ENCODE results near the gene COL19A1. TPM values are rescaled to one million over a fixed set of nuclear protein-coding genes. Genes with fewer than 3 reads are reported as not detected.
A peak's percentile ranks its signal among the peaks of the same experiment; 100 is the strongest.

The COL19A1 gene
- total RNA-seq, 2 donors from 2014 or later = 1.4 to 1.5 TPM

GRCh38 chr6:70236343-70236742 lies 370.0 kb downstream of the COL19A1 start:
- Mint-ChIP-seq H3K9me3 (no peaks in the 10 kb centered on the region), H3K27me3 (ENCODE audit: insufficient read depth) (no peaks in the 10 kb centered on the region), H3K36me3 (ENCODE audit: low read depth) (no peaks in the 10 kb centered on the region), H3K4me3 (no peak overlapping the region), H3K4me1 (no peaks in the 10 kb centered on the region), H3K27ac (no peak overlapping the region)
- TF ChIP-seq CTCF (conservative IDR thresholded peaks at IDR 0.05) = no peak
- 85 to 100% methylated on average over 1 to 3 of the region's 3 CpGs for WGBS, 2 experiments (ENCODE audit: insufficient coverage in 1 of 2, insufficient read length in 1 of 2)
- Histone ChIP-seq H3K4me3 (ENCODE audit: low read length) (no peak overlapping the region), H3K4me1 (ENCODE audit: control insufficient read depth, insufficient read depth, low read length) (no peaks in the 10 kb centered on the region), H3K9ac (ENCODE audit: extremely low read depth, low read length, poor library complexity, severe bottlenecking) (no peak overlapping the region), H3K27ac (ENCODE audit: low read depth, low read length) (no peak overlapping the region), H3K27me3 (ENCODE audit: control insufficient read depth, insufficient read depth, low read length, poor library complexity, severe bottlenecking) (no peaks in the 10 kb centered on the region), H3K36me3 (ENCODE audit: control insufficient read depth, insufficient read depth, low read length) (no peaks in the 10 kb centered on the region), H3K9me3 (ENCODE audit: control insufficient read depth, low read length) (no peaks in the 10 kb centered on the region)
- no peak for DNase-seq

- Histone ChIP-seq H3K9me3 (ENCODE audit: control insufficient read depth, low read length) (no peaks in the 10 kb centered on the region), H3K36me3 (ENCODE audit: control insufficient read depth, insufficient read depth, low read length) (no peaks in the 10 kb centered on the region), H3K9ac (ENCODE audit: extremely low read depth, low read length, poor library complexity, severe bottlenecking) (no peak overlapping the region), H3K4me3 (ENCODE audit: low read length) (no peak overlapping the region), H3K27me3 (ENCODE audit: control insufficient read depth, insufficient read depth, low read length, poor library complexity, severe bottlenecking) (no peaks in the 10 kb centered on the region), H3K4me1 (ENCODE audit: control insufficient read depth, insufficient read depth, low read length) (no peaks in the 10 kb centered on the region), H3K27ac (ENCODE audit: low read depth, low read length) (no peak overlapping the region)
- Mint-ChIP-seq H3K9me3 (no peaks in the 10 kb centered on the region), H3K4me1 (peaks cover 9% of the 10 kb centered on the region), H3K27me3 (ENCODE audit: insufficient read depth) (no peaks in the 10 kb centered on the region), H3K36me3 (ENCODE audit: low read depth) (no peaks in the 10 kb centered on the region), H3K4me3 (no peak overlapping the region), H3K27ac (no peak overlapping the region)
- TF ChIP-seq CTCF (conservative IDR thresholded peaks at IDR 0.05) = no peak
- no peak for DNase-seq
- 93 to 95% methylated on average over 3 of the region's 3 CpGs for WGBS, 2 experiments (ENCODE audit: insufficient coverage in 1 of 2, insufficient read length in 1 of 2)
These were observed 374.7 kb downstream of the COL19A1 start for GRCh38 chr6:70241031-70241430.

GRCh38 chr6:70241991-70242420 lies 375.6 kb downstream of the COL19A1 start:
- no peaks in the 10 kb centered on the region for H3K27me3 ChIP-seq (ENCODE audit: control insufficient read depth, insufficient read depth, low read length, poor library complexity, severe bottlenecking)
- Mint-ChIP-seq H3K4me1 (peaks cover 9% of the 10 kb centered on the region), H3K27me3 (ENCODE audit: insufficient read depth) (no peaks in the 10 kb centered on the region), H3K27ac (peak overlapping the region; percentile 49), H3K9me3 (no peaks in the 10 kb centered on the region), H3K36me3 (ENCODE audit: low read depth) (no peaks in the 10 kb centered on the region), H3K4me3 (no peak overlapping the region)
- no peak for TF ChIP-seq CTCF (conservative IDR thresholded peaks at IDR 0.05)
- 91 to 97% methylated on average over 4 to 7 of the region's 7 CpGs for WGBS, 2 experiments (ENCODE audit: insufficient coverage in 1 of 2, insufficient read length in 1 of 2)
- H3K9ac ChIP-seq (ENCODE audit: extremely low read depth, low read length, poor library complexity, severe bottlenecking) = no peak overlapping the region
- DNase-seq = no peak
- H3K4me3 ChIP-seq (ENCODE audit: low read length) = no peak overlapping the region
- no peak overlapping the region for H3K27ac ChIP-seq (ENCODE audit: low read depth, low read length)
- H3K4me1 ChIP-seq (ENCODE audit: control insufficient read depth, insufficient read depth, low read length) = no peaks in the 10 kb centered on the region
- H3K36me3 ChIP-seq (ENCODE audit: control insufficient read depth, insufficient read depth, low read length) = no peaks in the 10 kb centered on the region
- no peaks in the 10 kb centered on the region for H3K9me3 ChIP-seq (ENCODE audit: control insufficient read depth, low read length)
